NCI-H1092 (cell line): ENCODE data around the gene PHTF2.

Experiments used
- DNase-seq: peaks from one replicate; lab custom pipeline; 2025; lab: John Stamatoyannopoulos, UW

PHTF2 gene

GRCh38 chr7:77877791-77878190, 79.2 kb downstream of the PHTF2 start:
- DNase-seq: no peak

GRCh38 chr7:77878500-77878899, 79.9 kb downstream of the PHTF2 start:
- no peak for DNase-seq

- no peak for DNase-seq
Observed at GRCh38 chr7:77879272-77879671, 80.7 kb downstream of the PHTF2 start.

- DNase-seq: no peak
Observed at GRCh38 chr7:77881871-77882270, 83.3 kb downstream of the PHTF2 start.

GRCh38 chr7:77885155-77885554, 86.6 kb downstream of the PHTF2 start:
- no peak for DNase-seq

GRCh38 chr7:77887567-77887966, 89.0 kb downstream of the PHTF2 start:
- no peak for DNase-seq

- no peak for DNase-seq
Observed at GRCh38 chr7:77888998-77889397, 90.4 kb downstream of the PHTF2 start.

GRCh38 chr7:77893813-77894212, 95.2 kb downstream of the PHTF2 start:
- DNase-seq: no peak

GRCh38 chr7:77894574-77895091, 96.1 kb downstream of the PHTF2 start:
- no peak for DNase-seq

- no peak for DNase-seq
Observed at GRCh38 chr7:77895905-77896304, 97.3 kb downstream of the PHTF2 start.

- no peak for DNase-seq
Observed at GRCh38 chr7:77897004-77897547, 98.5 kb downstream of the PHTF2 start.

GRCh38 chr7:77899516-77899915, 100.9 kb downstream of the PHTF2 start:
- no peak for DNase-seq

GRCh38 chr7:77903597-77903996, 105.0 kb downstream of the PHTF2 start:
- no peak for DNase-seq

GRCh38 chr7:77904252-77904651, 105.7 kb downstream of the PHTF2 start:
- DNase-seq: no peak

GRCh38 chr7:77907281-77907680, 108.7 kb downstream of the PHTF2 start:
- DNase-seq: no peak

- no peak for DNase-seq
Observed at GRCh38 chr7:77908664-77909063, 110.1 kb downstream of the PHTF2 start.

GRCh38 chr7:77910124-77910523, 111.6 kb downstream of the PHTF2 start:
- no peak for DNase-seq

- DNase-seq: no peak
Observed at GRCh38 chr7:77912293-77912692, 113.7 kb downstream of the PHTF2 start.

GRCh38 chr7:77913977-77914607, 115.5 kb downstream of the PHTF2 start:
- no peak for DNase-seq

- DNase-seq: peak; percentile 64
Observed at GRCh38 chr7:77917500-77918262, 119.1 kb downstream of the PHTF2 start.

- no peak for DNase-seq
Observed at GRCh38 chr7:77918676-77919075, 120.1 kb downstream of the PHTF2 start.

- DNase-seq: no peak
Observed at GRCh38 chr7:77923419-77923818, 124.8 kb downstream of the PHTF2 start.

- DNase-seq: no peak
Observed at GRCh38 chr7:77930496-77930895, 131.9 kb downstream of the PHTF2 start.
